Endothelial cell of umbilical vein (primary cell): ENCODE results near the gene GHRH. TPM values are rescaled to one million over a fixed set of nuclear protein-coding genes. Genes with fewer than 3 reads are reported as not detected.

Experiments
- BruUV-seq: library from RNA; stranded (reverse); fragments of 400-500 nt; replicated peaks from 2 replicates; lab custom pipeline; 2021; lab: Mats Ljungman, UMichigan
- CTCF ChIA-PET: fragments of 300-600, 350-600 bp; sonication (Branson Sonifier 250); formaldehyde crosslinking; loops from one replicate; lab custom pipeline; 2021; ENCODE audit warnings: antibody characterized with exemption, inconsistent platforms; lab: Charles Lee
- POLR2A ChIA-PET: fragments of 300-600, 350-600 bp; sonication (Branson Sonifier 250); formaldehyde crosslinking; loops from one replicate; lab custom pipeline; 2021; ENCODE audit warnings: antibody characterized with exemption, inconsistent platforms; lab: Charles Lee
- DNase-seq: peaks from one replicate; pipeline ENCODE4 v3.0.0-alpha.2; 2011; ENCODE audit warnings: low read depth, low spot score
- FAIRE-seq: peaks from 2 replicates; lab custom pipeline; 2011; peaks lifted over from hg19 to GRCh38; lab: Jason Lieb, UNC
- H2AFZ ChIP-seq: 2 replicates; pipeline ENCODE4 v1.6.0; 2012; ENCODE audit warnings: low read depth, low read length, control low read depth, inconsistent platforms
- H3K27ac ChIP-seq: 2 replicates; pipeline ENCODE4 v1.5.1; 2011; ENCODE audit warnings: low read depth, mild to moderate bottlenecking, control low read depth, low read length, moderate library complexity; ENCODE audit not compliant: insufficient read depth
- H3K27me3 ChIP-seq, 2 experiments: 2 replicates each; pipeline versions ENCODE4 v1.6.0 to v1.6.1; 2011; ENCODE audit warnings: low read length in 2 of 2, mixed read lengths in 1 of 2; ENCODE audit not compliant: control insufficient read depth in 2 of 2, insufficient read depth in 2 of 2
- H3K36me3 ChIP-seq, 2 experiments: 2 replicates in 1 of 2; 3 replicates in 1 of 2; pipeline ENCODE4 v1.5.1; 2011; ENCODE audit warnings: low read length in 2 of 2, mild to moderate bottlenecking in 1 of 2, moderate library complexity in 1 of 2; ENCODE audit not compliant: control insufficient read depth in 2 of 2, insufficient read depth in 2 of 2; ENCODE audit errors: extremely low read depth in 1 of 2
- H3K4me1 ChIP-seq: 3 replicates; pipeline ENCODE4 v1.5.1; 2011; ENCODE audit warnings: mild to moderate bottlenecking, low read length; ENCODE audit not compliant: control insufficient read depth, insufficient read depth; ENCODE audit errors: extremely low read depth
- H3K4me2 ChIP-seq: 2 replicates; pipeline ENCODE4 v1.6.1; 2011; ENCODE audit warnings: low read length, control low read depth, mixed read lengths; ENCODE audit not compliant: insufficient read depth
- H3K4me3 ChIP-seq, 3 experiments: fragments of 200-600 bp in 1 of 3; sonication (generic), shearing (Covaris generic) in 1 of 3; replicated peaks in 1 of 3; 2 replicates each; pipeline ENCODE4 v1.5.1; 2011 to 2016; ENCODE audit warnings: control low read depth in 3 of 3, low read length in 3 of 3, mild to moderate bottlenecking in 2 of 3, inconsistent platforms in 1 of 3, low read depth in 1 of 3, moderate library complexity in 1 of 3; ENCODE audit not compliant: insufficient read depth in 1 of 3
- H3K79me2 ChIP-seq: 2 replicates; pipeline ENCODE4 v1.6.0; 2012; ENCODE audit warnings: low read length, inconsistent platforms; ENCODE audit not compliant: control insufficient read depth, insufficient read depth
- H3K9ac ChIP-seq: replicated peaks from 2 replicates; pipeline ENCODE3; 2011; ENCODE audit warnings: low read length, control low read depth; ENCODE audit not compliant: insufficient read depth; ENCODE audit errors: extremely low read depth
- H3K9me1 ChIP-seq: replicated peaks from 3 replicates; pipeline ENCODE4 v1.6.0; 2011; ENCODE audit warnings: mild to moderate bottlenecking, low read length; ENCODE audit not compliant: control insufficient read depth, insufficient read depth; ENCODE audit errors: extremely low read depth
- H3K9me3 ChIP-seq: replicated peaks from 2 replicates; pipeline ENCODE4 v1.5.1; 2012; ENCODE audit warnings: low read length, inconsistent platforms; ENCODE audit not compliant: control insufficient read depth, insufficient read depth
- H4K20me1 ChIP-seq: replicated peaks from 2 replicates; pipeline ENCODE3; 2011; ENCODE audit warnings: mild to moderate bottlenecking, low read length; ENCODE audit not compliant: control insufficient read depth, insufficient read depth; ENCODE audit errors: extremely low read depth
- CTCF ChIP-seq, 2 donors: IDR thresholded peaks; 1 replicate in 1 of 2; 2 replicates in 1 of 2; pipeline ENCODE4 v1.5.1; 2011; ENCODE audit warnings: low read length in 2 of 2, mild to moderate bottlenecking in 2 of 2, moderate library complexity in 2 of 2, control low read depth in 1 of 2, inconsistent platforms in 1 of 2, low read depth in 1 of 2; ENCODE audit not compliant: insufficient read depth in 1 of 2; ENCODE audit errors: extremely low read depth in 1 of 2
- EZH2 ChIP-seq: IDR thresholded peaks from 2 replicates; pipeline ENCODE4 v1.6.1; 2012; ENCODE audit warnings: borderline replicate concordance, low read depth, mild to moderate bottlenecking, moderate library complexity, low read length, inconsistent platforms; ENCODE audit not compliant: severe bottlenecking
- FOS ChIP-seq: IDR thresholded peaks from 2 replicates; pipeline ENCODE4 v1.6.1; 2011; ENCODE audit warnings: mild to moderate bottlenecking, low read length, moderate library complexity, borderline replicate concordance; ENCODE audit not compliant: insufficient read depth
- GATA2 ChIP-seq: IDR thresholded peaks from 2 replicates; pipeline ENCODE4 v1.7.0; 2011; ENCODE audit warnings: low read depth, mild to moderate bottlenecking, moderate library complexity, mixed read lengths, low read length; ENCODE audit not compliant: insufficient read length, insufficient read depth
- MYC ChIP-seq: IDR thresholded peaks from one replicate; pipeline ENCODE4 v1.6.1; 2011; ENCODE audit warnings: mild to moderate bottlenecking, low read depth, low read length
- POLR2A ChIP-seq: IDR thresholded peaks from 2 replicates; pipeline ENCODE4 v1.6.1; 2012; ENCODE audit warnings: low read depth, mild to moderate bottlenecking, control low read depth, low read length
- POLR2AphosphoS5 ChIP-seq: IDR thresholded peaks from 2 replicates; pipeline ENCODE4 v1.6.1; 2012; ENCODE audit warnings: low read depth, mild to moderate bottlenecking, control low read depth, low read length, moderate library complexity; ENCODE audit not compliant: insufficient read depth
- dilution Hi-C: fragments of 300-500 bp; cut with MboI; formaldehyde crosslinking; loops from one replicate; pipeline ENCODE4 v1.15.0; 2019; ENCODE audit warnings: low sequenced_read_pairs; ENCODE audit not compliant: extremely low pct_ligation_motif_present
- intact Hi-C: fragments of 100-400 bp; cut with micrococcal nuclease; formaldehyde crosslinking; loops from one replicate; pipeline ENCODE4 v1.10.0; 2022
- polyA plus RNA-seq, 4 experiments: library from polyadenylated mRNA; depleted of rRNA in 3 of 4; stranded (reverse) in 3 of 4; unstranded in 1 of 4; fragments of >200 nt; gene quantifications; 2 replicates each; pipeline versions ENCODE4 v1.2.1 to v1.2.3, GENCODE V29; 2011 to 2012; ENCODE audit warnings: missing spikeins in 1 of 4
- total RNA-seq: library from RNA; stranded (reverse); gene quantifications from 2 replicates; pipeline ENCODE4 v1.2.3, GENCODE V29; 2021

The GHRH gene
- total and polyA plus RNA-seq, 2 donors (not counting 3 experiments of a cell fraction or from before 2014, with no cell fraction given) = not detected

- DNase-seq = no peak
- no peak overlapping the region for H2AFZ ChIP-seq
- H4K20me1 ChIP-seq = no peaks in the 10 kb centered on the region
- no TSS peak for BruUV-seq
- no peaks in the 10 kb centered on the region for H3K36me3 ChIP-seq
- H3K4me1 ChIP-seq = no peaks in the 10 kb centered on the region
- no peaks in the 10 kb centered on the region for H3K9me3 ChIP-seq
- H3K27ac ChIP-seq = no peak overlapping the region
- no peak for FAIRE-seq
- intact Hi-C loops (no loop called here), dilution Hi-C loops (no loop called here)
- H3K9me1 ChIP-seq = no peaks in the 10 kb centered on the region
- no peak overlapping the region for H3K4me2 ChIP-seq
- H3K9ac ChIP-seq = no peak overlapping the region
- H3K4me3 ChIP-seq = no peak overlapping the region
- H3K27me3 ChIP-seq = peaks cover 0 to 10% of the 10 kb centered on the region in 2 experiments
- no peak for TF ChIP-seq MYC
- TF ChIP-seq FOS = no peak
- TF ChIP-seq GATA2 = no peak
- TF ChIP-seq EZH2 = no peak
- no peak for TF ChIP-seq POLR2A
- TF ChIP-seq CTCF (IDR thresholded peaks at IDR 0.05; ENCODE audit: extremely low read depth in 1 of 2, insufficient read depth in 1 of 2, low read depth in 1 of 2, low read length in 2 of 2) = no peak
- no peak for TF ChIP-seq POLR2AphosphoS5
- ChIA-PET POLR2A (no interaction called here), CTCF (interaction anchor here (0.6 to 2.0 kb wide), 12 partner anchors 12 to 252 kb away, joined by 3 to 13 read pairs (median 4); no protein-coding TSS in a partner anchor)
- no peaks in the 10 kb centered on the region for H3K79me2 ChIP-seq
Observed at GRCh38 chr20:37282556-37282955, 20.9 kb upstream of the GHRH start.
